GM18858 (cell line): ENCODE results near the gene IFT20.

ENCODE experiments used
- ATAC-seq: cut with Tn5 transposase; IDR thresholded peaks from one replicate; pipeline ENCODE4 v1.9.1; 2021; ENCODE audit not compliant: unreplicated experiment

IFT20 gene

DNA sequence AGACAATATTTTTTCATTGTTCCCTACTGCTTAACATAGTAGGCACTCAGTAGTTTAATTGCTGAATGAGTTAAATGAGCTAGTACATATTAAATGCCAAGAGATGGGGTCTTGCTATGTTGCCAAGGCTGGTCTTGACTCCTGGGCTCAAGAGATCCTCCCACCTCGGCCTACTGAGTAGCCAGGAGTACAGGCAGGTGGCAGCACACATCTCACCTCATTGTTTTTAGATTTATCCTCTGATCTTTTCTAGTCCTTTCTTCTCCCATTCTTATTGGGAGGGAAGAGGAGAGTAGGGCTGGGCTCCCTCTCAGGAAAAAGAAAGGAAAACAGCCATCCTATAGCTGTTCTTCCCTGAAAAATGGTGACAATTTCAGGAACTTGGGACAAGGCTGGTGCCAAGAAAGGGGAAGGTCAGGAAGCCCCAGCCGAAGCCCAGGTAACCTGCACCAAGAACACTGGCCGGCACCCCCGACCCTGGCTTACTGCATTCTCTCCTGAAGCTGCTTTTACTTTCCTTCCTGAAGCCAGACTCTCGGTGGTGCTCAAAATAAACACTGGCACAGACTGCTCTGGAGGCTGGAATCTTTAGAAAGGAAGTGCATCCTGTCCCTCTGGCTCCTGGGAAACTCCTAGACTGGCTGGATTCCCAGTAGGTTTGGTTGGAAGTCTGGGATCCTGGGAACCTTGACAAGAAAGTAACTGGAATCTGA, 2.9 kb upstream of the IFT20 start:
- ATAC-seq, result no peak

- ATAC-seq, result no peak
These were observed 943 bp upstream of the IFT20 start for GRCh38 chr17:28335959-28336871.

- ATAC-seq, result no peak
These were observed 539 bp downstream of the IFT20 start for GRCh38 chr17:28334666-28335200.

GRCh38 chr17:28334171-28334570, 1.1 kb downstream of the IFT20 start:
- ATAC-seq, result no peak

DNA sequence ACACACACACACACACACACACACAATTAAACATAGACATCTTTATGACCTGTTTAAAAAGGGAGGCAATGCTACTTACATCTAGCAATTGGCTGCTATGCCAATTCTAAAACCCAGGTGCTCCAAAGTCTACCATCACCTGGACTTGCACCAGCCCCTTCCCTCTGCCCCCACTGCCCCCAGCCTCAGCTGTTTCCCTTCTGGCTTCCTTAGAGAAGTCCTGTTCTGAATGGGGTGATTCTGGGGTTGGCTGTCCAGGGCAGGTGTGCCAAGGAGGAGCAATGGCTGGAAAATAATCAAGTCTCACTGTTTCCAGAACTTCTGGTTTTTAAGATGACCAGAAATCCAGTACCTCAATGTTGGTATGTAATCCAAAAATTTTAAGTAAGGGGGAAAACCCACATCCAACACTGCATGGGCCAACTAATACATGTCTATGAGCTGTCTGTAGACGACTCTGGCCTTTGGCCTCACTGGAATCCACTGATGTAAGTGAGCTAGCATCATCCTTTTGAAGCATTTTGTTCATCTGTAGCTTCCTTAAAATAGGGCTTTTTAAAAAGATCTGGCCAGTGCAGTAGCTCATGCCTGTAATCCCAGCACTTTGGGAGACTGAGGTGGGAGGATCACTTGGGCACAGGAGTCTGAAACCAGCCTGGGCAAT, 2.1 kb downstream of the IFT20 start:
- no peak for ATAC-seq

DNA sequence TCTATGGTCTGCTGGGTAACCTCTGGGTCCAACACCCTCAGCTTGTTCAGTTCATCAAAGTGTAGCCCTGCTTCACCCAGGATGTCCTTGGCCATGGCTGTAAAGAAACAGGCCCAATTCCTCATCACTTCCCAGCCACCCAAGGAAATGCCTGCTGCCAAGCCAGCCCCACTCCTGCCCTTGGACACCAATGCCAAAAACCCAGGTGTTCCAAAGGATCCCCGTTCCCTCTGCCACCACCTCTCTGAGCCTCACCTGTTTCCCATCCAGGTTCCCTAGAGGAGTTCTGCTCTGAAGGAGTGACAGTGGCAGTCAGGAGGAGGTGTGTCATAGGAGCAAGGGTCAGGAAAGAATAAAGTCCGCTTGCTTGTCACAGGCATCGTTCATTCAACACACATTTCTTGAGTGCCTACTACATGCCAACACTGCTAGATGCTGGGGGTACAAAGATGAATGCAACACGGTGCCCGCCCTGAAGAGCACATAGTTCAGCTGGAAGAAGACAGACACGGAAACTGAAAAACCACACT, 3.3 kb downstream of the IFT20 start:
- no peak for ATAC-seq

GRCh38 chr17:28330671-28331070, 4.6 kb downstream of the IFT20 start:
- no peak for ATAC-seq

- no peak for ATAC-seq
These were observed 6.9 kb downstream of the IFT20 start for GRCh38 chr17:28328325-28328724.

DNA sequence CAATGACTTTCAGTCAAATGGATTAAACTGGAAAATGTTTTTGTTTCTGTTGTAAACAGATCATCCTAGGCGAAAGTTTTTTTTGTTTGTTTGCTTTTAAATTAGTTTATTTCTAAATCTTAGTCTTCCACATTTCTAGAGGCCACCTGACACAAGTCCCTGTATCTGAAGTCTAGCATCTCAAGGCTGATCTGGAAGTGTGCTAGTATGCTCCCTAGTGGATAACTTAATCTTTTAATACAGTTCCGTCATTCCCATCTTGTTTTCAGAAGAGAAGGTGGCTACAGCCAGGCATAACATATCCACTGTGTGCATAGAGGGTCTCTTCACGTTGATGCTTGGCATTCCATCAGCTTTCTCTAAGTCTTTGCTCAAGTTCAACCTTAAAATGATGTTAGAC, 7.6 kb downstream of the IFT20 start:
- no peak for ATAC-seq

GRCh38 chr17:28327031-28327607, 8.2 kb downstream of the IFT20 start:
- no peak for ATAC-seq

- ATAC-seq, result no peak
These were observed 9.2 kb downstream of the IFT20 start for GRCh38 chr17:28326114-28326513.

GRCh38 chr17:28325211-28325610, 10.1 kb downstream of the IFT20 start:
- ATAC-seq, result no peak

GRCh38 chr17:28324781-28325180, 10.5 kb downstream of the IFT20 start:
- ATAC-seq, result no peak

GRCh38 chr17:28324267-28324745, 11.0 kb downstream of the IFT20 start:
- no peak for ATAC-seq

DNA sequence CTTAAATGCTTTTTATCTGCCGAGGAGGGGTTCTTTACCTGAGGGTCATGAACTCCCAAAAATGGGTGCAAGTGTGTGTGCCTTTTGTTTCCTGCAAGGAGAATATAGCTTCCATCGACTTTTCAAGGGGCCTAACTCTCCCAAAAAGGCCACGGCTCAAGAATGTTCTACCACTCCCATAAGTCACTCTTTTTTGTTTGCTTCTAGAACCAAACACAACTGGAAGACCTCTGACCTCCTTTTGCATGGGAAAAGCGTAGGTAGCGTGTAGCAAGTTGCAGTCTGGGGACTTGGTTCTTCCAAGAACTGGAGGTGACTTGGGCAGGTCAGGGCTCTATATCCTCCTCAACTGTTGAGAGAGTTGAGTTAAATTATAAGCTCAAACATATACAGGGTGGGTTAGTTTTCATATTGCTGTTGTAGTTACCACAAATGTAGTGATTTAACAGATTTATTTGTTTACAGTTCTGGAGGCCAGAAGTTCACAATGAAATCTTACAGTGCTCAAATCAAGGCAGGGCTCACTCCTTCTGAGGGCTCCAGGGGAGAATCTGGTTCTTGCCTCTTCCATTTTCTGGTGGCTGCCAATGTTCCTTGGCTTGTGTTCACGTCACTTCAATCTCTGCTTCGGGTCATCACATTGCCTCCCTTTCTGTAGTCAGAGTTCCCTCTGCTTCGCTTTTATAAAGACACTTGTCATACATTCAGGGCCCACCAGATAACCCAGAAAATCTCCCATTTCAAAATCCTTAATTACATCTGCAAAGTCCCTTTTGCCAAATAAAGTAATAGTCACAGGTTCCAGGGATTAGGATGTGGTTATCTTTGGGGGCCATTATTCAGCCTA, 14.8 kb downstream of the IFT20 start:
- ATAC-seq, result no peak

DNA sequence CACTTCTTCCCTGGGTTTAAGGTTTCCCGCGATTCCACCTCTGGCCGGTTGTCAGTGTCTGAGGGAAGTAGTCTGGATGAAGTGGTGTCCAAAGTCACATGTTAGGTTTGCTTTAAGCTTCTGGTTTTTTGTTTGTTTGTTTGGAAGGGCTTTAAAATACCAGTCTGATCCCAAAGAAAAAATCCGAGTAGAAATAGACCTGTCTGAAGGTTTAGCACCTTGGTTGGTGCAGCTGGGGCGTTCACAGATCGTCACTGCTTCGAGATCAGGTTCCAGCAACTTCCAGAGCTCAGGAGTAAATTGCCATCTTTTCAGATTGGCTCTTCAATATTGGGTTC, 15.7 kb downstream of the IFT20 start:
- no peak for ATAC-seq

- peak; percentile 89 for ATAC-seq
These were observed 16.3 kb downstream of the IFT20 start, which contains the start of gene TMEM97 for GRCh38 chr17:28318759-28319597. TMEM97 (plus strand) TSS chr17:28319200; CDS start chr17:28319240, 40 bp downstream.

GRCh38 chr17:28317966-28318758, 17.1 kb downstream of the IFT20 start:
- no peak for ATAC-seq
